Right renal cortex interstitium (tissue), 3 donors: ENCODE results near the gene NLRP9. TPM values are rescaled to one million over a fixed set of nuclear protein-coding genes. Genes with fewer than 3 reads are reported as not detected.

Experiments used
- DNase-seq, 3 donors: peaks; one replicate each; pipeline ENCODE4 v3.0.0-alpha.2; 2013; ENCODE audit warnings: low read depth in 3 of 3, low spot score in 2 of 3
- polyA plus RNA-seq, 3 donors: library from polyadenylated mRNA; unstranded; fragments of 120-200 nt; gene quantifications; one replicate each; pipeline ENCODE4 v1.2.1, GENCODE V29; 2013; ENCODE audit not compliant: insufficient read length in 3 of 3

NLRP9 gene
- polyA plus RNA-seq, 3 donors: 0.07 TPM; not detected in 2

DNA sequence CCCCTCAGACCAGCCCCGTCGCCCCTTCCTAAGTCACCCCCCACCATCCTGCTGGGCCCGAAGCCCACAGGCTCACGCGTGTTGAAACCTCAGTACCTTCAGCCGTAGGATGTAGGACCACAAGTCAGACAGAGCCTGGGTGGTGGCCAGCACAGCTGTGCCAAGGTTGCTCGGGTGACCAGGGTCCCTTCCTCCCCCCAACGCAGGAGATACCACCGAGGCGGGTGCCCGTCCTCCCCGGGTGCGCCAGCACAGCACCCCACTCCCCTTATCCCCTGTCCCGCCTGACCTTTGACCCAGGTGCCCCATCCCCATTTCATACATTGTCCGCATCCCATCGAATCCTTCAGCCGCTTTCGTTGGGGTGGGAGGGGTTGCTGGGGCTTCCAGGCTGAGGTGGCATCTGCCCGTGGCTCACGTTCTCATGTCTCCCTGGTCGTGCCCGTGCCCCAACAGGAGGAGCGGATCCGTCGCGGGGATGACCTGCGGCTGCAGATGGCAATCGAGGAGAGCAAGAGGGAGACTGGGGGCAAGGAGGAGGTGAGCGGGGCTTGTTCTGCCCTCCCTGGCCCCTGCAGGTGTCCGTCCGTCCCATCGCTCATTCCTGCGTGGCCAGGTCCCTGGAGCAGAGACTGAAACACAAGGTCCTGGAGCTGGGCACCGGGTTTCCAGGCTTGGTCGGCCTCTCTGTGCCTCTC, 48.6 kb downstream of the NLRP9 start:
- no peak for DNase-seq

DNA sequence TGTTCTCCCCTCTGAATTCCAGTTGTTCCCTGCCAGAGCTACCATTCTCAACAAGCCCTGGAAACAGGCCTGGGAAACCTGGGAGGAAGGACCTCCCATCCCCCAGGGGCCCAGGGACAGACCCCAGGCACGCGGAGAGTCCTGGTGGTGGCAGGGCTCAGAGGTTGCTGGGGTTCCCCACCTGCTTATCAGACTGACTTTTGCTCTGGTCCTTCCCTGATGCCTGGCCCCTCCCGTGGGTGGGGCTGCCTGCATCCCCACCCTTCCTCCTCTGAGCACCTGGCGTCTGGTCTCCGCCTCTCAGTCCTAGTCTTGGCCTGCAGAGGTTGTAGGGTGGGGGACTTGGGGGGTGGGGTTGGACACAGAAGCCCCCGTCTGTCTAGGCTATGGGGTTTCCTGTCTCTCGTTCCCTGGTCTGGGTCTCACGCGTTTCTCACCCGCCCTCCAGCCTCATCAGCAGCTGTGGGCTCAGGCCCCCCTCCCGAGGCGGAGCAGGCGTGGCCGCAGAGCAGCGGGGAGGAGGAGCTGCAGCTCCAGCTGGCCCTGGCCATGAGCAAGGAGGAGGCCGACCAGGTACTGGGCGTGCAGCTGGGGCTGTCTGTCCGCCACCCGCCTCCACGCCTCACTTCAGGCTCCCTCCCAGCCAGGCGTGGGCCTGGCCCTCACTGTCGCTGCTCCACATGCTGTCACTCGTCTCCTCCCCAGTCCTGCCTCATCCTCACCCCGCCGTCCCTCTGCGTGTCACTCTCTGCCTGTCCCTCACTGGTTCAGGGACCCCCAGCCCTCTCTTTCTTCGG, 49.6 kb downstream of the NLRP9 start:
- no peak for DNase-seq

GRCh38 chr19:55687281-55688201, 50.7 kb downstream of the NLRP9 start:
- DNase-seq: no peak

- DNase-seq: no peak
Measured at GRCh38 chr19:55686311-55687050, 51.7 kb downstream of the NLRP9 start.

- DNase-seq: no peak
Measured at GRCh38 chr19:55685776-55686175, 52.4 kb downstream of the NLRP9 start.

- no peak for DNase-seq
Measured at GRCh38 chr19:55684946-55685681, 53.1 kb downstream of the NLRP9 start.

DNA sequence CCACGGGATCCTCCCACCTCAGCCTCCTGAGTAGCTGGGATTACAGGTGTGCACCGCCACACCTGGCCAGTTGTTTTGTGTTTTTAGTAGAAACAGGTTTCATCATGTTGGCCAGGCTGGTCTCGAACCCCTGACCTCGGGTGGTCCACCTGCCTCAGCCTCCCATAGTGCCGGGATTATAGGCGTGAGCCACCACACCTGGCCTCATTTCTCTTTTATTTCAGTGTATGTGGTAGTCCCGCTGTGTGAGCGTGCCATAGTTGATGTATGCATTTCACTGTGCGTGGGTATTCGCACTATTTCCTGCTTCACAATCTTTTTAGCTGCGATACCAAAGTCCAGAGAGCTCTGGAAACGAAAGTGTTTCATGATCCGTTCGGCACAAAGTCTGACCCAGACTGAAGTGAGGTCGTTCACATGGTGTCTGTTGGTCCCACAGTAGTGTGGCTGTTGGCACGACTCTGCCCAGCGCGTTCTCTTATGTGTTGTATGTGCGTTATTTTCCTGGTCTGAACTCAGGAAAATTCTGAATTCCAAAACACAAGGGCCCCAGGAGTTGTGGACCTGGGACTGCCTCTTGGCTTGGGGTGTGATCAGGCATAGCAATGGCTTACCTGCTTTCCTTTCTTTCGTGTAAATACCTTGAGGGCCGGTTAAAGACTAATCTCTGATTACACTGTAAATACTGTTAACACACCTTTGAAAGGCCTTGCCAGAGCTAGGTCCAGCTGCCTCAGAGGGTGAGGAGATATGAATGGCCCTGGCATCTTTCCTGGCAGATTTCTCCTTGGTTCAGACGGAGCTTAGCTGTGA, 54.5 kb downstream of the NLRP9 start:
- DNase-seq: peak in 1 of 3 donors; percentile 54

- no peak for DNase-seq
Measured at GRCh38 chr19:55681131-55682092, 56.8 kb downstream of the NLRP9 start.

- no peak for DNase-seq
Measured at GRCh38 chr19:55680339-55681130, 57.7 kb downstream of the NLRP9 start.

DNA sequence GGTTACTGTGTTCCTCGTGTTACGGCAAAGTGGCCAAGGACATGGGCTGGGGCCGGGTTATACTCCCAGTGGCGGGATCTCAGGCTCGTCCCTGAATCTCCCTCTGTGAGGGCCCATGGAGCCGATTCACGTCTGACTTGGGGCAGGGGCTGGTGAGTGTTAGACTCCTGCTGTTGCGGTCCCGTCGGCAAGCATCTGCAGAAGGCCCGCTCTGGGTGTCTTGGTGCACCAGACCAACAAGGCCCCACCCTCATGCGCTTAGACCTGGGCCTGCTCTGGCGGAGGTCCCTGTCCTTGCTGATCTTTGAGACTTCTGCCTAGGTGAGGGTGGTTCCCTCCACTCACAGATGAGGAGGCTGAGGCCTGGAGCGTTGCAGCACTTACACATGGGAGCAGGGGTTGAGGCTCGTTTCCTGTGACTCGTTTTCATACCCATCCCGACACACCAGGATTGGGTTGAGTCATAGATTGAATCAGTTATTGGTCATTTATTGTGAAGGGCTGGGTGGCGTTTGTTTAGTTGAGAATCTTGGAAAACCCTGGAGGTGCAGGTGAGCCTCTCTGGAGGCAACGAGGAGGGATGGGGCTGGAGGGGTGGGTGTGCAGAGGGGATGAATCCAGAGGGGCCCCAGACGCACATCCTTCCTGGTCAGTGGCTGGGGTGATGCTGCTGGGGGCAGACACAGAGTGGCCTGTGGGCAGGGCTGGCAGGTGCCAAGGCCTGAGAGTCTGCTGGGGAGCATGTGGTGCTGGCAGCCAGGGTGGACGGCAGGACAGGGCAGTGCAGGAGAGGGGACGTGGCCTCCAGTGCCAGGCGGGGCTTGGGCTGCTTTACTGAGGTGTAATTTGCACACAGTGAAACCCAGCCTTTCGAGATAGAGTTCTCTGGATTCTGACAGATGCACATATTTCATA, 58.6 kb downstream of the NLRP9 start:
- DNase-seq: no peak

- DNase-seq: no peak
Measured at GRCh38 chr19:55678121-55678671, 60.0 kb downstream of the NLRP9 start.

DNA sequence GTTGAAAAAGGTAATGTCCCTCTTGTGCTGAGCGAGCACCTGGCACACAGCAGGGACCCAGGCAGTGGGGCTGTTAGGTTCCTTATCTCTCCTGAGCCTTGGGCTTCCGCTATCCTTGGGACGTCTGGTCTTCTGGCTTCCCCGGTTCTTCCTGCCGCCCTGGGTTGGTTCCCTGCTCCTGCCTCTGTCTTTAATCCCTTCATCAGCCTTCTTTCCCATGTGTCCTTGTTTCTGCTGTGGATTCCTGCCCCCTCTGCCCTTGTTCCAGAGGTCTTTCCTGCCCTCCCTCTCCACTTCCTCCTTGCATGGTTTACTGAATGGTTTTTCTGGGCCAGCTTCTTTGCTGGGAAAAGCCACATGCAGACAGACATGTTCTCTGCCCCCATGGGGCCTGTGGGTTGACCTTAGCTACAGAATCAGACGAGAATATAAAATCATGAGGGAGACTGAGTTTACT, 60.6 kb downstream of the NLRP9 start:
- DNase-seq: no peak

DNA sequence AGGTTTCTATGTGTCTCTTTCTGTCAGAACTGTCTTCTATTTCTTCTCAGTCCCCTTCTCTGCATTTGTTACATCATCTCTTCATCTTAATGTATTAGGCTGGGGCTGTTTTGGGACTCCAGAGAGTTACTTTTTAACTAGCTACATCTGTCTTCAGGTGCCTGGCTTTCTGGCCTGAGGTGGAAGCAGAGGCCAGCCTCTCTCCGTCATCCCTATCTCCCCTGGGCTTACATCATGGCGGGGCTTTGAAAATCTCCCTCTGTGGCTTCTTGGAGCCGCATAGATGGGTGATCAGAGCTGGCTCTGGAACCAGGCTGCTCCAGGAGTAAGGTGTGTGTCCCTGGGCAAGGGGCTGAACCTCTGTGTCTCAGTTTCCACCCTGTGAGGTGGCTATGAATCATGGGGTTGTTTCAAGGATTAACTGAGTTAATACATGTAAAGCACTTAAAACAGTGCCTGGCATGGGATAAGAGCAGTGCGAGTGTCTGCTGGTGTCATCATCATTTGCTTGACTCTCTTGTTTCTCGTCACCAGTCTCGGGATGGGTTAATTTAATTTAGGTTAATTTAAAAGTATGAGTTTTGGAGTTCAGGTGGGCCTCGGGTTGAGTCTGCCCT, 61.2 kb downstream of the NLRP9 start:
- DNase-seq: no peak

DNA sequence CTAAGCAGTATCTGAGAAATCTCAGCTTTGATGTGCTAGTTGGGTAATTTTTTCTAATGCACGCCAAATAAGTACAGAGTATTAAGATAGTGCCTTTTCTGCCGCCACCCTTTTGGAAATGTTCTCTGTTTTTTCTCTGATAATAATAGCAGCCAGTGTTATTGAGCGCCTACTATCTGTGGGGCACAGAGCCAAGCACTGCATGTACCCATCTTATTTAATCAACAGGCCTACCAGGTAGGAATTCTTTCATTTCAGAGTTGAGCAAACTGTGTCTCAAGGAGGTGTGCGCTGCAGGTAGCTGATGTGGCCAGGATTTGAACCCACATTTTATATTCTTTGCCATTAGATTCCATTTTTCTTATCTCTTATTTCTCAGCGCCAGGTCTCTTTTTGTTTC, 61.8 kb downstream of the NLRP9 start:
- DNase-seq: no peak
